Measurements from ENCODE around the gene CEACAM5. TPM values are rescaled to one million over a fixed set of nuclear protein-coding genes. Genes with fewer than 3 reads are reported as not detected.
"Not testable (repeated sequence)": the region's sequence is repeated elsewhere in the genome, so short reads cannot be mapped to it uniquely, and the experiment has no call there.

Gene CEACAM5
- total and polyA plus RNA-seq, 7 donors = 0.04 to 0.69 (median 0.69) TPM; not detected in 4

DNA sequence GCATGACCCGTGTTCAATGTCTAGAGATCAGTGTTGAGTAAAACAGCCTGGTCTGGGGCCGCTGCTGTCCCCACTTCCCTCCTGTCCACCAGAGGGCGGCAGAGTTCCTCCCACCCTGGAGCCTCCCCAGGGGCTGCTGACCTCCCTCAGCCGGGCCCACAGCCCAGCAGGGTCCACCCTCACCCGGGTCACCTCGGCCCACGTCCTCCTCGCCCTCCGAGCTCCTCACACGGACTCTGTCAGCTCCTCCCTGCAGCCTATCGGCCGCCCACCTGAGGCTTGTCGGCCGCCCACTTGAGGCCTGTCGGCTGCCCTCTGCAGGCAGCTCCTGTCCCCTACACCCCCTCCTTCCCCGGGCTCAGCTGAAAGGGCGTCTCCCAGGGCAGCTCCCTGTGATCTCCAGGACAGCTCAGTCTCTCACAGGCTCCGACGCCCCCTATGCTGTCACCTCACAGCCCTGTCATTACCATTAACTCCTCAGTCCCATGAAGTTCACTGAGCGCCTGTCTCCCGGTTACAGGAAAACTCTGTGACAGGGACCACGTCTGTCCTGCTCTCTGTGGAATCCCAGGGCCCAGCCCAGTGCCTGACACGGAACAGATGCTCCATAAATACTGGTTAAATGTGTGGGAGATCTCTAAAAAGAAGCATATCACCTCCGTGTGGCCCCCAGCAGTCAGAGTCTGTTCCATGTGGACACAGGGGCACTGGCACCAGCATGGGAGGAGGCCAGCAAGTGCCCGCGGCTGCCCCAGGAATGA, 1.5 kb upstream of the CEACAM5 start:
- peak; percentile 22 to 59 for DNase-seq
- TF ChIP-seq, protein P1, sequence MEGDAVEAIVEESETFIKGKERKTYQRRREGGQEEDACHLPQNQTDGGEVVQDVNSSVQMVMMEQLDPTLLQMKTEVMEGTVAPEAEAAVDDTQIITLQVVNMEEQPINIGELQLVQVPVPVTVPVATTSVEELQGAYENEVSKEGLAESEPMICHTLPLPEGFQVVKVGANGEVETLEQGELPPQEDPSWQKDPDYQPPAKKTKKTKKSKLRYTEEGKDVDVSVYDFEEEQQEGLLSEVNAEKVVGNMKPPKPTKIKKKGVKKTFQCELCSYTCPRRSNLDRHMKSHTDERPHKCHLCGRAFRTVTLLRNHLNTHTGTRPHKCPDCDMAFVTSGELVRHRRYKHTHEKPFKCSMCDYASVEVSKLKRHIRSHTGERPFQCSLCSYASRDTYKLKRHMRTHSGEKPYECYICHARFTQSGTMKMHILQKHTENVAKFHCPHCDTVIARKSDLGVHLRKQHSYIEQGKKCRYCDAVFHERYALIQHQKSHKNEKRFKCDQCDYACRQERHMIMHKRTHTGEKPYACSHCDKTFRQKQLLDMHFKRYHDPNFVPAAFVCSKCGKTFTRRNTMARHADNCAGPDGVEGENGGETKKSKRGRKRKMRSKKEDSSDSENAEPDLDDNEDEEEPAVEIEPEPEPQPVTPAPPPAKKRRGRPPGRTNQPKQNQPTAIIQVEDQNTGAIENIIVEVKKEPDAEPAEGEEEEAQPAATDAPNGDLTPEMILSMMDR (IDR thresholded peaks at IDR 0.05) = peak; percentile 17
- no peaks in the 10 kb centered on the region for H3K9me3 ChIP-seq
- H3K4me1 ChIP-seq = no peaks in the 10 kb centered on the region
- no peak for ATAC-seq
- no peaks in the 10 kb centered on the region for H3K36me3 ChIP-seq (ENCODE audit: insufficient read depth in 1 of 2, low read depth in 1 of 2)
- no peak overlapping the region for H3K27ac ChIP-seq
- H3K4me3 ChIP-seq = no peak overlapping the region
- peaks cover 0 to 23% (median 0%) of the 10 kb centered on the region in 3 donors for H3K27me3 ChIP-seq (ENCODE audit: insufficient read depth in 3 of 3, low read length in 2 of 3)
- 11 to 17% (median 11%) methylated on average over 25 to 26 of the region's 26 CpGs for WGBS, 3 donors
- intact Hi-C loops (cut with DNase I) = no loop called here

DNA sequence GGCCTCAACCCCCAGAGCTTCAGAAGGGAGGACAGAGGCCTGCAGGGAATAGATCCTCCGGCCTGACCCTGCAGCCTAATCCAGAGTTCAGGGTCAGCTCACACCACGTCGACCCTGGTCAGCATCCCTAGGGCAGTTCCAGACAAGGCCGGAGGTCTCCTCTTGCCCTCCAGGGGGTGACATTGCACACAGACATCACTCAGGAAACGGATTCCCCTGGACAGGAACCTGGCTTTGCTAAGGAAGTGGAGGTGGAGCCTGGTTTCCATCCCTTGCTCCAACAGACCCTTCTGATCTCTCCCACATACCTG, 969 bp upstream of the CEACAM5 start:
- ATAC-seq (no peak), DNase-seq (no peak)
- TF ChIP-seq, protein P1 (IDR thresholded peaks at IDR 0.05) = no peak
- intact Hi-C loops (cut with DNase I) = no loop called here
- H3K9me3 ChIP-seq = no peaks in the 10 kb centered on the region
- H3K27ac ChIP-seq = no peak overlapping the region
- no peak overlapping the region for H3K4me3 ChIP-seq
- peaks cover 0 to 29% (median 0%) of the 10 kb centered on the region in 3 donors for H3K27me3 ChIP-seq (ENCODE audit: insufficient read depth in 3 of 3, low read length in 2 of 3)
- H3K4me1 ChIP-seq = no peaks in the 10 kb centered on the region
- no peaks in the 10 kb centered on the region for H3K36me3 ChIP-seq (ENCODE audit: insufficient read depth in 1 of 2, low read depth in 1 of 2)
- 38 to 47% (median 41%) methylated on average over 5 of the region's 5 CpGs for WGBS, 3 donors

DNA sequence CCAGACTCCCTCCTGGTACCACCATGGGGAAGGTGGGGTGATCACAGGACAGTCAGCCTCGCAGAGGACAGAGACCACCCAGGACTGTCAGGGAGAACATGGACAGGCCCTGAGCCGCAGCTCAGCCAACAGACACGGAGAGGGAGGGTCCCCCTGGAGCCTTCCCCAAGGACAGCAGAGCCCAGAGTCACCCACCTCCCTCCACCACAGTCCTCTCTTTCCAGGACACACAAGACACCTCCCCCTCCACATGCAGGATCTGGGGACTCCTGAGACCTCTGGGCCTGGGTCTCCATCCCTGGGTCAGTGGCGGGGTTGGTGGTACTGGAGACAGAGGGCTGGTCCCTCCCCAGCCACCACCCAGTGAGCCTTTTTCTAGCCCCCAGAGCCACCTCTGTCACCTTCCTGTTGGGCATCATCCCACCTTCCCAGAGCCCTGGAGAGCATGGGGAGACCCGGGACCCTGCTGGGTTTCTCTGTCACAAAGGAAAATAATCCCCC, 505 bp upstream of the CEACAM5 start:
- DNase-seq (no peak), ATAC-seq (no peak)
- Histone ChIP-seq H3K4me3 (no peak overlapping the region), H3K27ac (no peak overlapping the region), H3K4me1 (no peaks in the 10 kb centered on the region), H3K36me3 (ENCODE audit: insufficient read depth in 1 of 2, low read depth in 1 of 2) (no peaks in the 10 kb centered on the region), H3K27me3 (ENCODE audit: insufficient read depth in 3 of 3, low read length in 2 of 3) (peaks cover 0 to 29% (median 0%) of the 10 kb centered on the region in 3 donors), H3K9me3 (no peaks in the 10 kb centered on the region)
- WGBS, 3 donors = 59 to 74% (median 72%) methylated on average over 5 of the region's 5 CpGs
- intact Hi-C loops (cut with DNase I) = no loop called here
- TF ChIP-seq, protein P1 (IDR thresholded peaks at IDR 0.05) = no peak

DNA sequence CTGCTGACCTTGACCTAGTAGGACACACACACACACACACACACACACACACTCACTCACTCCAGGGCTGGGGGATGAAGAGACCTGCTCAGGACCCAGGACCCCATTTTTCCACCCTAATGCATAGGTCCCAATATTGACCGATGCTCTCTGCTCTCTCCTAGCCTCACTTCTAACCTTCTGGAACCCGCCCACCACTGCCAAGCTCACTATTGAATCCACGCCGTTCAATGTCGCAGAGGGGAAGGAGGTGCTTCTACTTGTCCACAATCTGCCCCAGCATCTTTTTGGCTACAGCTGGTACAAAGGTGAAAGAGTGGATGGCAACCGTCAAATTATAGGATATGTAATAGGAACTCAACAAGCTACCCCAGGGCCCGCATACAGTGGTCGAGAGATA, 1.1 kb downstream of the CEACAM5 start:
- intact Hi-C loops (cut with DNase I); H3K27ac ChIP-seq; H3K36me3 ChIP-seq (ENCODE audit: insufficient read depth in 1 of 2, low read depth in 1 of 2); DNase-seq; H3K4me3 ChIP-seq; H3K9me3 ChIP-seq; ATAC-seq; H3K4me1 ChIP-seq: not testable (repeated sequence)
- 82 to 89% (median 84%) methylated on average over 8 of the region's 8 CpGs for WGBS, 3 donors
- H3K27me3 ChIP-seq (ENCODE audit: insufficient read depth in 3 of 3, low read length in 2 of 3) = peaks cover 0 to 29% (median 0%) of the 10 kb centered on the region in 3 donors

DNA sequence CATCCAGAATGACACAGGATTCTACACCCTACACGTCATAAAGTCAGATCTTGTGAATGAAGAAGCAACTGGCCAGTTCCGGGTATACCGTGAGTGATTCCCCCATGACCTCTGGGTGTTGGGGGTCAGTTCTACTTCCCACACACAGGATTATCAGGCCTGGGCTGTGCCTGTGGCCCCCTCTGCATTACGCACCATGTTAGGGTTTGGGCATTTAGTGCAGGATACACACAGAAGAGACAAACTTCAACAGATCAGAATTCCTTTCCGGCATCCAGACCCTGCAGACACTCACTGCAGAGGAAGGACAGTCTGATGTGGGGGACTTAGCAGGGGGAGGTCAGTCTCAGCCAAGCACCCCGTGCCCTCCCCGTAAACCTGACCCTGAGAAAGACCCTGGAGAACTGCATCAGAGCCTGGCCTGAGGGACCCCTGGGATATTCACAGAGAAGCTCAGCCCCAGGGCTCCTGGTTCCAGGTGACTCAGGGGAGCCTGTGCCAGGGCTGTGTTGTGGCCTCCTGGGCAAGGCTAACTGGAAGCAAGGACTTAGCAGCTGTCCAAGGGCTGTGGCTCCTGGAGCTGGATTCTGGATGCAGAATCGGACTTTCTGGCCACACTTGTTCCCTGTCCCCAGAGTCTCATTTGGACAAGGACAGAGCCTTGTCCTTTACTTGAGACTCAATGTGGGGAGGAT, 1.7 kb downstream of the CEACAM5 start:
- TF ChIP-seq, protein P1 (IDR thresholded peaks at IDR 0.05) = no peak
- Histone ChIP-seq H3K27ac (no peak overlapping the region), H3K27me3 (ENCODE audit: insufficient read depth in 3 of 3, low read length in 2 of 3) (peaks cover 0 to 29% (median 0%) of the 10 kb centered on the region in 3 donors), H3K4me3 (no peak overlapping the region), H3K36me3 (ENCODE audit: insufficient read depth in 1 of 2, low read depth in 1 of 2) (no peaks in the 10 kb centered on the region), H3K4me1 (no peaks in the 10 kb centered on the region), H3K9me3 (no peaks in the 10 kb centered on the region)
- ATAC-seq = no peak
- intact Hi-C loops (cut with DNase I) = no loop called here
- 71 to 74% (median 72%) methylated on average over 8 of the region's 8 CpGs for WGBS, 3 donors
- DNase-seq = no peak
